Vagina (tissue), 2 donors: Measurements from ENCODE around the gene B3GNT3.

Experiments
- CTCF ChIP-seq, 3 experiments: fragments of 450-650 bp in 2 of 3; fragments of 200-600 bp in 1 of 3; sonication (generic) in 1 of 3; IDR thresholded peaks; one replicate each; pipeline ENCODE4 v1.5.1; 2017 to 2019; ENCODE audit warnings: antibody characterized with exemption in 3 of 3, mild to moderate bottlenecking in 2 of 3, moderate library complexity in 2 of 3
- POLR2A ChIP-seq, 2 donors: fragments of 450-650 bp; IDR thresholded peaks; one replicate each; pipeline ENCODE4 v1.6.1; 2017; ENCODE audit warnings: antibody characterized with exemption in 2 of 2, mild to moderate bottlenecking in 2 of 2, moderate library complexity in 2 of 2

DNA sequence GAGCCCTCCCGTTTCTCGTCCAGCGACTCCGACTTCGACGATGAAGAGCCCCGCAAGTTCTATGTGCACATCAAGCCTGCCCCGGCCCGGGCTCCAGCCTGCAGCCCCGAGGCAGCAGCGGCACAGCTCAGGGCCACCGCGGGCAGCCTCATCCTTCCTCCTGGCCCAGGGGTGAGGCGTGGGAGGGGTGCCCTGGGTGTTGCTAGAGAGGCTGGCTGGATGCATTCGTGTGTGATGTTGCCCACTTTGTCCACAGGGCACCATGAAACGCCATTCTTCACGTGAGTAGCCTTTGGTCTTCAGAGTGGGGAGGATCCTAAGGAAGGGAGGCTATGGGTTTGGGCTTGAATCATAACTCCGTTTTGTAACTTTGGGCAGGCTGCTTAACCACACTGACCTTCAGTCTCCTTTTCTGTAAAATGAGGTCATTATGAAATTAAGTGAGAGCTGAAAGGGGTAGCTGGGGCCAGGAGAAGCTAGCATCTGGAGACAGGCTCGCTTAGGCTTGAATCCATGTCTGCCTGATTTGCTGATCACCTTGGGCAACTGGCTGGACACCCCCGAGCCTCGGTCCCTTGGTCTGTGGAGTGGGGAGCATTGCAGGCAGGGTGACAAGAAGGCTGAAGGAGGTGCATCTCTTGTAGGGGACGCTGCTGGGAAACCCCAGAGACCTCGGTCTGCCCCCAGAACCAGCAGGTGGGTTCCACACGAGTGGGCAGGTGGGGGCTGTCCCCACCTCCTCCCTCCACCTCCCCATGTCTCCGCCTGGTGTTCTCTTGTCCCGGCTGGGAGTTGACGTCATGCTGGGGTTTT is 18.7 kb upstream of the B3GNT3 start:
- TF ChIP-seq POLR2A (IDR thresholded peaks at IDR 0.05): no peak
- TF ChIP-seq CTCF (IDR thresholded peaks at IDR 0.05): no peak
